Left ventricle myocardium inferior (tissue), 1 donor: ENCODE results near the gene ATF6. TPM values are rescaled to one million over a fixed set of nuclear protein-coding genes. Genes with fewer than 3 reads are reported as not detected.

ENCODE experiments used
- DNase-seq: peaks from one replicate; pipeline ENCODE4 v3.0.0-alpha.2; 2020
- H3K27ac ChIP-seq: fragments of 200-600 bp; replicated peaks from 2 replicates; pipeline ENCODE4 v1.8.0; 2021
- H3K27me3 ChIP-seq: fragments of 200-600 bp; 2 replicates; pipeline ENCODE4 v1.8.0; 2021; ENCODE audit warnings: low read depth
- H3K36me3 ChIP-seq: fragments of 200-600 bp; 2 replicates; pipeline ENCODE4 v1.8.0; 2021
- H3K4me1 ChIP-seq: fragments of 200-600 bp; 2 replicates; pipeline ENCODE4 v1.8.0; 2021
- H3K4me3 ChIP-seq: fragments of 200-600 bp; 2 replicates; pipeline ENCODE4 v1.8.0; 2021; ENCODE audit warnings: mild to moderate bottlenecking, moderate library complexity
- H3K9me3 ChIP-seq: fragments of 200-600 bp; replicated peaks from 2 replicates; pipeline ENCODE4 v1.8.0; 2021
- CTCF ChIP-seq: fragments of 200-600 bp; IDR thresholded peaks from 2 replicates; pipeline ENCODE4 v1.8.0; 2021; ENCODE audit warnings: antibody characterized with exemption, mild to moderate bottlenecking, borderline replicate concordance
- intact Hi-C: fragments of 100-400 bp; cut with micrococcal nuclease; formaldehyde crosslinking; loops from one replicate; pipeline ENCODE4 v1.11.0; 2022
- total RNA-seq: library from RNA; stranded (reverse); fragmentation: NEBNext Ultra II Directional; extraction: Animal tissue kit (Norgen Biotek cat#: 25700); gene quantifications from one replicate; pipeline ENCODE4 v1.2.1, GENCODE V29; 2021
- donor health status: DM: no; HTN: yes; CAD: no; lungs with severe emphysema.

Gene ATF6
- total RNA-seq, 1 donor from 2014 or later, result 13.0 TPM

GRCh38 chr1:161933592-161934588 is 167.8 kb downstream of the ATF6 start:
- H3K4me1 ChIP-seq, result peaks cover 5% of the 10 kb centered on the region
- intact Hi-C loops, result no loop called here
- no peak for DNase-seq
- H3K9me3 ChIP-seq, result no peaks in the 10 kb centered on the region
- TF ChIP-seq CTCF, result no peak
- H3K27me3 ChIP-seq, result no peaks in the 10 kb centered on the region
- no peak overlapping the region for H3K4me3 ChIP-seq
- H3K36me3 ChIP-seq, result peaks cover 6% of the 10 kb centered on the region
- H3K27ac ChIP-seq, result no peak overlapping the region

GRCh38 chr1:161935264-161935663 is 169.1 kb downstream of the ATF6 start:
- DNase-seq, result no peak
- H3K36me3 ChIP-seq, result peaks cover 6% of the 10 kb centered on the region
- intact Hi-C loops, result no loop called here
- H3K27ac ChIP-seq, result no peak overlapping the region
- no peak for TF ChIP-seq CTCF
- H3K9me3 ChIP-seq, result no peaks in the 10 kb centered on the region
- H3K4me3 ChIP-seq, result no peak overlapping the region
- no peaks in the 10 kb centered on the region for H3K4me1 ChIP-seq
- no peaks in the 10 kb centered on the region for H3K27me3 ChIP-seq

GRCh38 chr1:161936786-161937185 is 170.7 kb downstream of the ATF6 start:
- Histone ChIP-seq H3K36me3 (peaks cover 6% of the 10 kb centered on the region), H3K9me3 (no peaks in the 10 kb centered on the region), H3K4me3 (no peak overlapping the region), H3K4me1 (no peaks in the 10 kb centered on the region), H3K27ac (no peak overlapping the region), H3K27me3 (no peaks in the 10 kb centered on the region)
- intact Hi-C loops, result no loop called here
- DNase-seq, result no peak
- no peak for TF ChIP-seq CTCF

- Histone ChIP-seq H3K36me3 (peaks cover 14% of the 10 kb centered on the region), H3K27ac (no peak overlapping the region), H3K27me3 (no peaks in the 10 kb centered on the region), H3K4me3 (no peak overlapping the region), H3K9me3 (no peaks in the 10 kb centered on the region), H3K4me1 (no peaks in the 10 kb centered on the region)
- DNase-seq, result no peak
- intact Hi-C loops, result no loop called here
- TF ChIP-seq CTCF, result no peak
These were observed 174.9 kb downstream of the ATF6 start for GRCh38 chr1:161940866-161941591.

- Histone ChIP-seq H3K27ac (no peak overlapping the region), H3K4me3 (no peak overlapping the region), H3K27me3 (no peaks in the 10 kb centered on the region), H3K36me3 (peaks cover 7% of the 10 kb centered on the region), H3K9me3 (no peaks in the 10 kb centered on the region), H3K4me1 (peaks cover 4% of the 10 kb centered on the region)
- TF ChIP-seq CTCF, result no peak
- DNase-seq, result no peak
- intact Hi-C loops, result no loop called here
These were observed 175.8 kb downstream of the ATF6 start for GRCh38 chr1:161941726-161942436.
